Hepatocyte (in vitro differentiated cells): Measurements from ENCODE around the gene ATPAF1.

Source experiments
- CTCF ChIP-seq: fragments of 200-600 bp; sonication (generic); IDR thresholded peaks from 2 replicates; pipeline ENCODE4 v1.5.1; 2016; ENCODE audit warnings: antibody characterized with exemption, mild to moderate bottlenecking; ENCODE audit not compliant: poor library complexity
- EZH2 ChIP-seq: fragments of 200-600 bp; sonication (generic); IDR thresholded peaks from 2 replicates; pipeline ENCODE4 v1.6.1; 2016; ENCODE audit warnings: antibody characterized with exemption, mild to moderate bottlenecking, borderline replicate concordance
- EZH2phosphoT487 ChIP-seq: fragments of 200-600 bp; sonication (generic); IDR thresholded peaks from one replicate; pipeline ENCODE4 v1.6.1; 2018; ENCODE audit warnings: antibody characterized with exemption, mild to moderate bottlenecking, low read depth, moderate library complexity; ENCODE audit not compliant: unreplicated experiment, severe bottlenecking

GRCh38 chr1:46647611-46648010, 20.6 kb downstream of the ATPAF1 start:
- TF ChIP-seq EZH2phosphoT487 (no peak), CTCF (no peak), EZH2 (no peak)
